ENCODE results near the gene DROSHA.
"Not testable (repeated sequence)": the region's sequence is repeated elsewhere in the genome, so short reads cannot be mapped to it uniquely, and the experiment has no call there.

DROSHA gene

DNA sequence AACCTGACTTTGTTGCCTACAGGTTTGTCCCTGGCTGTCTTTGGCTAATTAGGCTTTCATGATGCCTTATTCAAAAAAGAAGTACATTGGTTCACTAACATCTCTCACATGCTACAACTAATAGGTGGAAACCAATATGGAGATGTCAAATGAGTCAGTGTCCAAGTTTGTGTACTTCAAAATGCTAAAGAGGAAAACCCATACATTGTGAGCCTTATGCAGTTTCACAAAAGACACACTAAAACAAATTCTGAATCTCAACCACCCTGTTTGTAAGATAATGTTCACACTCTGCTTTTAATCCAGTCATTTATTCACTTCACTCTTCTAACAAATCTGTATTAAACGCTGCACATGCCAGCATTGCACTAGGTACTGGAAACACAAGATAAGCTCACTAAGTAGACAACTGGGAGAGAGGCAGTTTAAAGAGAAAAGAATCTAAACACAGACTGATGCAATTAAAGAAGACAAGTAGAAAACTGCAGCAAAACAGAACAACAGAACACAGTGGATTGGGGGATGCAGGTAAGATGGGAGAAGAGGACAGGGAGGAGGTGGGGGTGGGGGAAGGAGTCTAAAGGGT lies 104.1 kb downstream of the DROSHA start:
- no peak for DNase-seq
- intact Hi-C loops (cut with DNase I): no loop called here

DNA sequence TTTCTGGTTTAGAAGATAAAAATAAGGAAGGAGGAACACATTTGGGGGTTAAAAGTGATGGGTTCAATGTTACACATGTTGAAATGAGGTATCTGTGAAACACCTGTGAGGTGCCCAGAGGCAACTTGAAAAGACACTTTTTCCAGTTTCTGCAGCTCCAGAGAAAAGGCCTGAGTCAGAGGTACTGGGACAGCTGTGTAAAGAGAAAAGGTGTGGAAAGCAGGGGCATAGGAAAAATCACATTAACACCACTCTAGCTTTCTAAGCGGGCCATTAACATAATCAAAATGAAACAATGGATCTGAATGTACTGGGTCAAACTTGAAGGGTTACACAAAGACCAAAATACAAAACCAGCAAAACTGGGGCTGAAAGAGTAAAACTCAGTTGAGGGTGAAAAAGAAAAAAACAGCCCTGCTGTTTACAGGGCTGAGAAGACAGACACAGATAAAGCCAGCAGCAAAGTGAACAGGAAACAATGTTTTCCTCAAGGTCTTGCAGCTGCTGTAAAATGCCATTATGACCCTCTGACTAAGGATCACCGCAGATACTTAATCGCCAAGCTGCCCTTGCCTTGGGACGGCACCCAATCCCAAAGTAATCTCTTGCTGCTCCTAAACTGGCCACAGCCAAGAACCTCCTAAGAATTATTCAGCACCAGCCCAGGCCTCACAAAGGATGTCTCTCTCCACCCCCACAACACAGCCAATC lies 104.7 kb downstream of the DROSHA start:
- intact Hi-C loops (cut with DNase I): no loop called here
- no peak for DNase-seq

DNA sequence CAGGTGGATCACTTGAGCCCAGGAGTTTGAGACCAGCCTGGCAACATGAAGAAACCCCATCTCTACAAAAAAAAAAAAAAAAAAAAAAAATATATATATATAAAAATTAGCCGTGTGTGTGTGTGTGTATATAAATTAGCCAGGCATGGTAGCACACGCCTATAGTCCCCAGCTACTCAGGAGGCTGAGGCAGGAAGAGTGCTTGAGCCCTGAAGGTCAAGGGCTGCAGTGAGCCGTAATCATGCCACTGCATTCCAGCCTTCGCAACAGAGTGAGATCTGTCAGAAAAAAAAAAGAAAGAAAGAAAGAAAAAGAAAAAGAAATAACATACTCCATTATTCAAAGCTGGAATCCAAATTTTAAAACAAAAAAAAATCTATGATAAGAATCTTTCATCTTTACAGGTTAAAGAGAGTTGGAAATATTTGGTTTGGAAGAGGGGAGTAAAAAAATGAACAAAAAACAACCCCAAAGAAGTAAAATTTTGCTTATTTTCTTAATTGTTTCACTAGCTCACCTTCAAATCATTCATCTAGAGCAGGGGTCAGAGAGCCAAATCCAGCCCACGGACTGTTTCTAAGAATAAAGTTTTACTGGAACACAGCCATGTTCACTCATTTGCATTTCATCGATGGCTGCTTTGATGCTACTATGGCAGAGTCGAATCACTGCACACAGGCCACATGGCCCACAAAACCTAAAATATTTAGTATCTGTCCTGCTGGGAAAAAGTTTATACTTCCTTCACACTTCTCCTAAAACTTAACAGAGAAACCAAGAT lies 109.9 kb downstream of the DROSHA start:
- intact Hi-C loops (cut with DNase I): no loop called here
- DNase-seq: no peak

DNA sequence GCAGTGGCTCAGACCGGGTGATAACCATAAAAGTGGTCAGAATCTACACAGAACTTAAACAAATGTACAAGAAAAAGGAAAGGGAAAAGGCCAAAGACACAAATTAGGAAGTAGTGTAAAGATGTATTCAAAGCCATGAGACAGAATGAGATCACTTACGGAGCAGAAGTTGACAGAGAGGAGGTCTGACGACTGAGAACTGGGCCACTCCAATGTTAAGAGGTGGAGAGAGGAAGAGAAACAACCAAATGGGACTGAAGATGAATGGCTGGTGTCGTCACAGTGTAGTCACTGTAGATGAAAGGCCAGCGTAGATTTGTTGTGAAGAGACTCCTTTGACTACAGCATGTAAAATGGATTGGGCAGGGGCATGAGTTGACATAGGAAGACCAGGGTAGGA lies 114.4 kb downstream of the DROSHA start:
- intact Hi-C loops (cut with DNase I): no loop called here
- no peak for DNase-seq

DNA sequence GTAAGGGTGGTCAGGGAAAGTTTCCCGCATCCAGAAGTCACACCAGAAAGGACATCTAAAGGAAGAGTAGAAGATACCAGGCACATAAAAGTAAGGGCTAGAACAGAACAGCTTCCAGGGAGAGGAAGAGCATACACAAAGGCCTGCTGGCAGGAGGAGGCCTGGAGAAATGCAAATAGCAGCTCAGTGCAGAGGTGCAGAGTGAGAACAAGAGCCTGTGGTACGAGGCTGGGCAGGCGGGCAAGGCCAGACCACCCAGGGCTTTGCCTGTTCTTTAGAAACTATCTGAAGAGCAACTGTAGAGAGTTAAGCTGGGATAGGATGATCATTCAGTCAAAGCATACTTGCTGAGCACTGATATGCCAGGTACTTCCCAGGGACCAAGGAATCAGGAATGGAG lies 115.3 kb downstream of the DROSHA start:
- intact Hi-C loops (cut with DNase I): no loop called here
- no peak for DNase-seq

DNA sequence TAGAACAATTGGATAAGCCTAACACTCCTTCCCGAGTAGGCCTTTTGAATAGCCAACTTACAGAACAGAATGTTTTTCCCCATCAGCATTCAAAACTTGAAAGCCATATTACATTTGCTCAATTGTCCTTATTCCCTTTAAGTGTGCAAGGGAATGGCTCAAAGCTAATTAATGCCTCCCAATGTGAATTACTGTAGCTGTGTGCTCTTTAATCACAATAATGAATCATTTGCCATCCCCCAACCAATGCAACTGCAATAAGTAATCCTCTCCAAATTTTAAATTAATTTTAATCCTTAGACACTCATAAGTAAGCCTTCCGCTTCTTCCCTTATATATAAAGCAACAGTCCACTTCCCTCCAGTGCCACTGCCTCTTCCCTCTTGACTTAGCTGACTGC lies 115.9 kb downstream of the DROSHA start:
- intact Hi-C loops (cut with DNase I): no loop called here
- DNase-seq: no peak

DNA sequence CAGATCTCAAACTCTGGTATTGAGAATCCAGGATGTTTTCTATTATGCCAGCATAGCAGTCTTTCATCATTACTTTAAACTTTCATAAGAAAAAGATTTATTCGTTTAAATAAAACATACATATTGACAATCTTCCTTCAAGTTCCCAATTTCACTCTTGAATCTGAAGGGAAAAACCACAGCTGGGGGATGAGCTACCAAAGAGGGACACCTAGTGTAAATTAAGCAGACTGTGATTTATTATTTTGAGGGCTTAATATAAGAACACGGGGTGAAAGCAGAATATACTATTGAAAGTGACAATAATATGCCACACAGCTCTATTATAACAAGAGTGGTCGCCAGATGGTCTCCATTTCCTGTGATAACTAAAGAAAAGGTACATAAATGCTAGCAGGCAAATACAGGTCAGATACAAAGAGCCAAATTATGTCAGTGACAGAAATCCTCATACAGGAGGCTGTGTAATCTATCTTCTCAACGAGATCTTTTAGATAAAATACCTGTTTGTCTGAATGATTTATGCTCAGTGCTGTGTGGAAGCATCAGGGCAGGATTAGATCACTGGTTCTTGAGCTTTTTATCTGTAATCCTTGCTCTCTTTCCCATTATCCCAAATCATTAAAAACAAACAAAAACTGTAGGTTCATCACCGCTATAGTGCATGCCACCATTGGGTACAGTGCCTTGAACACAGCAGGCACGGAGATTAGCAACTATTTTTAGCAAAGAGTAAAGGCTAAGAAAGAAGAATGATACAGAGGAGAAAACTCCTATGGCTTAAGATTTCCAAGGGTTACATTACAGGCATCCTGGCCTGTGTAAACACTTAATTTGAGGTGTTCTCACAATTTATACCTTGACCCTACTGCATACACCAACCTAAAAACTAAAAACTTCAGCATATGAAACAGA lies 116.6 kb downstream of the DROSHA start:
- intact Hi-C loops (cut with DNase I): no loop called here
- DNase-seq: no peak

DNA sequence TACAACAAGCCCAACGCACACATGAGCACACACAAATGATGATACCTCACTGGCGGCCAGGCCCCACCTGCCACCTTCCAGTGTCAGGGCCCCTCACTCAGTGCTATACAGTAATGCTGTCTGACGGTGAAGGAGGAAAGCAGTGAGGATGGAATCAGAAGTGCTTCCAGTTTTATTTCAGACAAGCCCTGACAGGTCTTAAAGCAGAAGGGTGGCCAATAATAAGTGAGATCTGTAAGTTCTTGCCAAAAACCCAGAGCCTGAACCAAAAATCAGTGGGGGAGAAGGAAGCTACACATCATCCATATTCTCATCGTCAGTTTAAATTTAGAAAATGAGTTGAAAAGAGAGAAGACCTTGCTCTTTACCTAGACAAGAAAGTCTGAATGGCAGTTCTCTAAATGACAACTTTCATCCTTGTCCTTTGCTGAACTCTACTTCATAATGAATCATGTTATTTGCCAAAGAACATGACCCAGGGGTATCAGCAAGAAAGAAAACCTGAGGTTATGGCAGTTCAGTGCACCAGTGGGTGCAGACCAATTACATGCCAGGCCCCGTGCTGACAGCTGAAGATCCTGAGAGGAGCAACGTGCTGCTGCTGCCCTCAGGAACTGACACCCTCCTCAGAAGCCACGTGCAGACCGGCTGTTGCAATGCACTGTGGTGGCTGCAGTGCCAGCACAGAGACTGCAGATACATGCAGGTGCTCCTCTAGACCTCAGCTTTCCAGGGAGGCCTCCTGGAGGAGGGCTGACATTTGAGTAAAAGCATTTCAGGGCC lies 118.7 kb downstream of the DROSHA start:
- intact Hi-C loops (cut with DNase I): no loop called here
- peak in 1 of 10 donors; percentile 8 for DNase-seq

DNA sequence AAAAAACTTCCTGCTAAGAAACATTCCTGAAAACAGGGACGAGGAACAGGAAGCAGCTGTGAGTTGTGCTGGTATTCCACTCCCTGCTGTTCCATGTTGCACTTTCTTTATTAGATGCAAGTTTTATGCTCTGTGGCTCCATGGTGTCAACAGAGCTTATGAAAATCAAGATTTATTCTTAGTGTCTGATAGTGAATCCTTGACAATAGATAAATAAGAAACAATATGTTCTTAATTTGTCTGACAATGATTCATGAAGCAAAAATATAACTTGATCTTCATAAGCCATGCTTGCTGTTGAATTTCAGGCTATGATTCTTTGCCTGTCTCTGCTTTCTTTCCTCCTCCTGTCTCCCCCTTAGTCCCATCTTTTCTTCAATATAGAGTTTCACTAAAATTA lies 119.6 kb downstream of the DROSHA start:
- no peak for DNase-seq
- intact Hi-C loops (cut with DNase I): no loop called here

DNA sequence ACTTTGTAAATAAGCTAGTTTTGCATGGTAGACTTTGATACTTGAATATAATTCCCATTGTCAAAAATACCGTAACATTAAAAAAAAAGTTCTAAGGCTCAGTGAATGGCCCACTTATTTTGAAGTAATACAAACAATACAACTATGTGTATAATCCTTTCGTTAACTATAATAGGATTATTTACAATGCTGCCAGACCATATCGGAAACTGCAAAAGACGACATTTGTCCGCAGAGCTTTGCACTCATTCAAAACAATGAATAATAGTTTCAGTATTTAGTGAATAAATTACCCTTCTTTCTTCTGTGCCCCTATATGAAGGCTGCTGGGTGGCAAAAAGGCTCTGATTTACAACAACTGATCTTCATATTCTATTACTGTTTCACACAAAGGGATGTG lies 121.8 kb downstream of the DROSHA start:
- intact Hi-C loops (cut with DNase I): no loop called here

DNA sequence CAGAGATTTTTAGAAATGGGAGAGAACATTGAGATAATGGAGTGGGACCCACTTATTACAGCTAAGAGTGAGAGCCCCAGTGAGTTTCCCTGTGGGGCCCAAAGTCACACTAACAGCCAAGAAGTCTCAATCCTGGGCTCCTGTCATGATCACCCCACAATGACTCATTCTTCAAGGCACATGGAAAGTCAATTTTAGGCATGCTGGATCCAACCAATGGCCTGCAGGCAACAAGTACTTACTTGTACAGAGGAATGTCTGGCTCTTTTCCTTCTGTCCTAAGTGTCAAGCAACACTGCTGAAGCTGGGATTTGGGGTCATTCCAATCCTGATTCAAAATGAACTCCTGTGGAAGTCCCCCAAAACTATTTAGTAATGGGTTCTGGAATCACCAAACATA lies 123.1 kb downstream of the DROSHA start:
- DNase-seq: no peak
- intact Hi-C loops (cut with DNase I): no loop called here

More for the DNA sequence above, 121.8 kb downstream of the DROSHA start:
- DNase-seq: no peak

DNA sequence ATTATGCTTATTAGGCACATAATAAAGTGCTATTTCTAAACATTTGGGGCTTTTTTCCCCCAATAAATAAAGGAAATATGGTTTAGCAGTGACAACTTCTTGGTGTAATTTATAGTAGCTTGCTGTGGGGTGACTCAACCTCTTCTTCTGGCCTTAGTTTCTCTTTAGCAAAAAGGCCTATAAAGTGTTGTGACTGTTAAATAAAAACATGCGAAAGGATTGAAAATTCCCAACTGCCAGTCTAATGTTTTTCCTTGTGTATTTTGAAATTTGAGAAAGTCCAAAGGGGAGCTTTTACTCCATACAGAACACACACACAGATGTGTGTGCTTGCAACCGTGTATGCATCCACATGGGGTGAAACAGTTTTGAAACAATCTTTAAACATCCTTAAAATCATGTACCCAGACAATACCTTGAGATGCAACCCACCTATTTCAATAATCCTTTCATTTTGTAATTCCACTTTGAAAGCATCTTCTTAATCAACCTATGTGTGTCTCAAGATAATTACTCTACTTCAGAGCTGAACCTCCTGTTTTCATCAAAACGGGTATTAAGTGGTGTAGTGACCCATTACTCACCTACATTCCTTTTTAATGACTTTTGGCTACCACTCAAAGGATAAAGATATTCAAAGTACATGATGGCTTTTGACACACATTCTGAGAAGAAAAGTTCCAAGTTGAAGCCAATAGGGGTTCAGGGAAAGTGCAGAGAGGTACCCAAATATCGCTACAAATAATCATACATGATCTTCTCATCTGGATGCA lies 123.8 kb downstream of the DROSHA start:
- no peak for DNase-seq
- intact Hi-C loops (cut with DNase I): no loop called here

DNA sequence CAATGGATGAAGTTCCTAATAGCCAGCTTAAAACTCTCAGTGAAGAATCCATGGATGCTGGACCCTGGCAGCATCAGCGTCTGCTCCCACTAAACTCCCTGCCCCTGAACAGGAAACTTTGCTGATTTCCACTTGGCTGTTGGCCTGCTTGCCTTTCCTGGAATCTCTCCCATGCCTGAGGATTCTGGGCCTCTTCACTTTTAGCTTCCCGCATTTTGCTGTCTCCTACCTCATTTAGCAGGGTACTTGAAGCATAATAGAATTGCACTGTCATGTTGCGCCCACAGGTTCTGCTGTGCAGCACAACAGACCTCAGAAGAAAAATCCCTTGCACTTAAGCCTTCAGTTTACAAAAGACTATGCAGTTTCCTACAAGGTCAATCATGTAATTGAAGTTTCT lies 127.6 kb downstream of the DROSHA start:
- DNase-seq: no peak

DNA sequence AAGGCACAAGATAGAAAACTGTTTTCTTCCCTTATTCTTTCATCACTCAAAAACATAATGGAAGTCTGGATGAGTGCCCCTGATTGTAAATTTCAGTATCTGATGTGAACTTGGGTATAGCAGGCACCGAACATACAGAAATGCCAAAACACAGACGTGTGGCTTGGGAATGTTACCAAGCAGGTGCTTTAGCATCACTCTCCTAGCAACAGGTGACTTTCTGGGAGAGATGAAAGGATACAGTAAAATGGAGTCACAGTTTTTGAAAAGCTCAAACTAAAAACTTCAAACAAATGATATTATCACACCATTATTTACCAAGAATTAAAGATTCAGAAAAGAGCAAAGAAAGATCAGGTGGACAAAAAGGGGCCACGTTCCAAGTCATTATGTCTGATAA lies 130.2 kb downstream of the DROSHA start:
- DNase-seq: no peak
- intact Hi-C loops (cut with DNase I): no loop called here

More for the DNA sequence above, 127.6 kb downstream of the DROSHA start:
- intact Hi-C loops (cut with DNase I): no loop called here

DNA sequence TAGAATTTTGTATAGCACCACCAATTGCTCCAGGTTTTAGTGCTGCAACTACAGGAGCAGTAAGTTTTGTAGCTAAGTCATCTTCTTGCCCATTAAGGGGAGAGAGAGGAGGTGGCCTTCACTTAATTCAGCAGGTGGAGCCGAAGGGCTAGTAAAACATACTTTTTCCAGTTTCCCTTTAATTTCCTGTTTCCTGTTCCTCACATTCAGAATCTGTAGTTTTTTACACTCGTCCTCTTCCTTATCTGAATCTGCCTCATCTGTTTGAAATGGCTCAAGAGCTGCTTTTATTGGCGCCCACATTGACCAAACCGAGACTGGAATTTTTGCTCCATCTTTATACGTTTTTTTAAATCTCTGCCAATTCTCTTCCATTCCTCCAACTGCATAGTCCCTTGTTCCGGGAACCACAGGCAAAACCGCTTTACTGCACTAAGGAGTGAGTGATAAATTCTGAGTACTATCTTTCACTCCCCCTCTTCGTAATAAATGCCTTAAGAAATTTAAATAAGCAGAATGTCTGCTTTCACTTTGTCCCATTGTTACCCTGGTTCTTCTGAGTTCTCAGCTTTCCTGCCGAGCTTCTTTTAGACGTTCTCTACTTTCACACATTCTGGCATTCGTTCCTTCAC lies 133.9 kb downstream of the DROSHA start:
- intact Hi-C loops (cut with DNase I): no loop called here
- no peak for DNase-seq

DNA sequence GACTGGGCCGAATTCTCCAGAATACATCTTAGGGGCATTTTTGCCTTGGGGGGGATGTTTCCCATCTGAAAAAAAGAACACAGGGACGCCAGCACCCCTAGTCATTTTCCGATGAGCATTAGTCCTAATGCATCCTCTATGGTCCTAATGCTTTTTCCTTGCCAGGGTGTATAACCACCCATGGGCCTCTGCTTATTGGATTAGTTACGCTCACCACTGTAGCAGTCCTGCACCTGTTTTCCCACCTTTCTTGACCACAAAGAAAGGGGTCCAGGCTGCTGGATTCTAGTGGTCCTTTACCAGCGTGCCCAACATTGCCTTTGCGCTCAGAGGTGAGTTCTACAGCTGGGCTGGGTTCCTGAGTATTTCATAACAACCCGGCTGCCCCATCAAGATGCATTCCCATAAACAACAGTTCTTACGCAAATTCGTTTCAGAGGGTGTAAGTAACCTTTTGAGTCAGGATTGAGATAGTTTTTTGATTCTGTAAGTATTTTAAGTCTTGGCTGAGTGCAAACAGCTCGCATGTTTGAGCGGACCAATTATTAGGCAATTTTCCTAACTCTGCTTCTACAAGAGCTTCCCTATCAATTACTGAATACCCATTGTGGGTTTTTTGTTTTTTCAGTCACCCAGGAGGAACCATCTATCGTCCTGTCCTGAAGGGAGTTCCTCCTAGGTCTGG lies 135.1 kb downstream of the DROSHA start:
- intact Hi-C loops (cut with DNase I): no loop called here
- no peak for DNase-seq

DNA sequence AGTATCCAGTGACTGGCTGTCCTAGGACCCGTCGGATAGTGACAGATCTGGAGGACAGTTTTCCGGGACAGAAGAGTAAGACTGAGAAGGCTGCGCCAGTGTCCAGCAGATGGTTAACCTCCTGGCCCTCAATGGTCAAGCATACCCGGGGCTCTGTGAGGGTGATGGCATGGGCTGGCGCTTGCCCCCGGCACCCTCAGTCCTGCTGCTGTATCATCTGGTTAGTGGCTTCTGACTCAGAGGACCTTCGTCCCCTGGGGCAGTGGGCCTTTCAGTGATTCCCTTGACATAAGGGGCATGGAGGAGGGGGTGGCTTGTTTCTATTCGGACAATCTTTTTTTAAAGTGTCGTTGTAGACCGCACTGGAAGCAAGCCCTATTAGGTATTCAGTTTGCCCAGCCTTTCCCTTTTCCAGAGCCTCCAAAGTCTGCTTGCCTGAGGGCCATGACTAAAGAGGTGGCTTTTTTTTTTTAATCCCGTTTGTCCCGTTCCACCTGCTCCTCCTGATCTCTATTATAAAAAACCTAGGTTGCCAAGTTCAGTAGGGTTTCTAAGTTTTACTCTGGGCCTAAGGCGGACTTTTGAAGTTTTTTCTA lies 136.3 kb downstream of the DROSHA start:
- intact Hi-C loops (cut with DNase I): not testable (repeated sequence)

DNA sequence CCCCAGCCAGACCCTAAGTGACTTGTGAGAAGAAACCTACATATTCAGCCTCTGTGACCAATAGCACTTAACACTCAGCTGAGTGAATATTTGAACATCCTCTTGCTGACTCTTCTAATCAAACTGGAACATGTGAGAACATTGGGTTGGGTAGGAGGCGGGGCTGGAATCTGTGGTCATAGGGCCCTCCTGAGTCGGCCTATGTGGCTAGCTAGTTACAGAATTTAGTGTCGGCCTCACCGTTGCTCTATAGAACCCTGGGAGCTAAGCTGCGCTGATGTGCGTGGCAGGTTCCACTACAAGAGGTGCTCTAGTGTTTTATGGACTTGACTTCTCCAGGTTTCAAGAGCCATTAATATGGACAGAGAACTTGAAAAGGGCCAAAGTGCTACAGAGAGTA lies 138.8 kb downstream of the DROSHA start:
- DNase-seq: no peak
- intact Hi-C loops (cut with DNase I): no loop called here

More for the DNA sequence above, 136.3 kb downstream of the DROSHA start:
- peak in 1 of 10 donors; percentile 80 for DNase-seq
